Measurements from ENCODE around the gene WDR33. TPM values are rescaled to one million over a fixed set of nuclear protein-coding genes. Genes with fewer than 3 reads are reported as not detected.

The WDR33 gene
- total and polyA plus RNA-seq, 12 donors: 13.8 to 59.8 (median 42.1) TPM

GRCh38 chr2:127674241-127675209 lies 136.4 kb downstream of the WDR33 start:
- DNase-seq: peak in 2 of 7 donors; percentile 12 to 54
- 10 to 80% (median 16%) methylated on average over 1 to 72 of the region's 72 CpGs for WGBS, 4 donors
- Histone ChIP-seq H3K36me3 (replicated peaks in 1 of 2) (no peaks in the 10 kb centered on the region), H3K9me3 (replicated peaks in 1 of 3) (no peaks in the 10 kb centered on the region), H3K27me3 (peaks cover 10% of the 10 kb centered on the region), H3K4me1 (replicated peaks in 1 of 2) (peaks cover 8 to 16% of the 10 kb centered on the region in 2 donors), H3K4me3 (peak overlapping the region in 2 of 4 donors; percentile 24 to 64), H3K27ac (peak overlapping the region in 2 of 5 donors; percentile 39 to 71)
- intact Hi-C loops (cut with DNase I): no loop called here
- TF ChIP-seq POLR2A (IDR thresholded peaks at IDR 0.05) (no peak), CTCF (IDR thresholded peaks at IDR 0.05) (no peak)

DNA sequence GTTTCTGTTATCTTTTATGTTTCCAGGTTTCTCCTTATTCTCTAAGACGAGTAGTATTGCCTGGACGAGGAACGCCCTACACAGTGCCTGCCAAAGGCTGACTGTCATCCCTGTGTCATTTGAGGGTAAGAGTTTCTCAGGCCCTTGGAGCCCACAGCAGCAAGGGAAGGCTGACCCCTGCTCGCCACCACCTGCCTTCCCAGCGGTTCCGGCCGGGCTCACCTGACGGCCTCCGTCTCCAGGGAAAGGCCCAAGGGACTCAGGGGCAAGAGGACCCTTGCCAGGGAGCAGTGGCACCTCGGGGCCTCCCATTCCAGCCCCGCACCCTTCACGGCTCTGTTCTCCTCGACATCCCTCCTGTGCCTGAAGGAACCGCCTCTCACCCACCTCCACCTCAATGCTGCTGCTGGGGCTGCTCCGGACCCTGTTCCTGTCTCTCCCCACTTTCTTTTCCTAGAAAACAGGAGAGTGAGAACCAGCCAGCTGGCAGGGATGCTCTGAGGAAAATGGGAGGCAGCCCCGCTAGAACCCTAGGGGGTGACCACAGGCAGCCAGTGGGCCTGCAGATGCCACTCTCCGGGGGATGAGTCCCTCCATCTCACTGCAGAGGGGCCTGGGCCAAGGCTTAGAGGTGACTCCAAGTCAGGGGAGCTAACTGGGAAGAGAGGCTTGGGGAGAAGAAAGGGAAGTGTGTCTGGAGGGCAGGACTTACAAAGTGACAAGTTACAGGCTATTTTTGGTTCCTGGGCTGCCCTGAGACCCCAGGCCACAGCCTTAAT lies 137.5 kb downstream of the WDR33 start:
- peaks cover 8 to 16% of the 10 kb centered on the region in 2 donors for H3K4me1 ChIP-seq (replicated peaks in 1 of 2)
- TF ChIP-seq CTCF (IDR thresholded peaks at IDR 0.05) (no peak), POLR2A (IDR thresholded peaks at IDR 0.05) (no peak)
- no peak overlapping the region for H3K4me3 ChIP-seq
- intact Hi-C loops (cut with DNase I): no loop called here
- peak overlapping the region in 1 of 5 donors; percentile 71 for H3K27ac ChIP-seq
- peaks cover 10% of the 10 kb centered on the region for H3K27me3 ChIP-seq
- no peaks in the 10 kb centered on the region for H3K9me3 ChIP-seq (replicated peaks in 1 of 3)
- no peaks in the 10 kb centered on the region for H3K36me3 ChIP-seq (replicated peaks in 1 of 2)
- DNase-seq: peak in 1 of 7 donors; percentile 35
- 82 to 89% (median 85%) methylated on average over 17 of the region's 17 CpGs for WGBS, 4 donors

DNA sequence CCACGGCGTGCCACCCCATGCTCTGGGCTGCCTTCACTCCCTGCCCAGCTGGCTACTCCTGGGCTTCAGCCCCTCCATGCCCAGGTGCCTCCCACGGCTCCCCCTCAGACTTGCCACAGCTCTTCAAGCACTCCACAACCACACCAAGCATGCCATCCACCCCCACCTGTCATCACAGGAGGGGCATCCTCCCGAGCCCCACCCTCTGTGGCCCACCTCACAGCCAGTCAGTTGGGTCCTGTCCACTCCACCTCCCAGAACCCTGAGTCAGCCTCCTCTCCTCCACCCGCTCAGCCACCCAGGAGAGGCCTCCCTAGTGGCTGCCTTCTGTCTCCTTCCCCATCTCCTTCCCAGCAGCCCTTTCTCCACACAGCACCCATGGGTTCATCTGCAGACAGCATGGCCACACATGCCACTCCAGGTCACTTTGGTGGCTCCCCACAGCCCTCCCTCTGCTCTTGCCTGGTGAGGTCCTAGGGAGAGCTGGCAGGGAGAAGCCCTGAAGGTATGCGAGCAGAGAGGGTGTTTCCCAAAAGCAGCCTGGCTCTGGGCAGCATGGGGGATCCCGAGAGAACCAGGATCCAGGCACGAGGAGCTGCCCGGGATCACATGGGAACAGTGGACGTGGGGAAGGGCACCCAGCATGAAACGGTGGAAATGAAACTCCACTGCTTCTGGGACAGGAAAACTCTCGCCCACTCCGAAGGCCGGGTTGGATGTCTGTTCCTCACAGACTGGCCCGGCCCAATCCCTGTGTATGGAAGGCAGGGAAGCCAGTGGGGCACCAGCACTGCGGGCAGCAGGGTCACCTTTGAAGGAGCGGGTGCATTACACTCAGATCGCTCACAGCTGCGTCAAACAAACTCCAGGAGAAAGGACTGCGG lies 138.4 kb downstream of the WDR33 start:
- Histone ChIP-seq H3K4me3 (no peak overlapping the region), H3K9me3 (replicated peaks in 1 of 3) (no peaks in the 10 kb centered on the region), H3K27ac (no peak overlapping the region), H3K36me3 (replicated peaks in 1 of 2) (no peaks in the 10 kb centered on the region), H3K4me1 (replicated peaks in 1 of 2) (peaks cover 8 to 16% of the 10 kb centered on the region in 2 donors), H3K27me3 (peaks cover 10% of the 10 kb centered on the region)
- TF ChIP-seq CTCF (IDR thresholded peaks at IDR 0.05) (no peak), POLR2A (IDR thresholded peaks at IDR 0.05) (no peak)
- DNase-seq: peak in 2 of 7 donors; percentile 14 to 50
- intact Hi-C loops (cut with DNase I): no loop called here
- WGBS, 4 donors: 75 to 87% (median 79%) methylated on average over 18 to 20 of the region's 20 CpGs
